NB4 (cell line): Measurements from ENCODE around the gene SH3PXD2A.

ENCODE experiments used
- CTCF ChIP-seq: IDR thresholded peaks from one replicate; pipeline ENCODE4 v1.5.1; 2012; ENCODE audit warnings: low read depth, low read length
- MAX ChIP-seq: IDR thresholded peaks from 2 replicates; pipeline ENCODE4 v1.6.1; 2011; ENCODE audit warnings: low read depth, low read length
- POLR2A ChIP-seq: IDR thresholded peaks from 2 replicates; pipeline ENCODE4 v1.6.1; 2011; ENCODE audit warnings: mild to moderate bottlenecking; ENCODE audit not compliant: insufficient read length; ENCODE audit errors: extremely low read depth

- TF ChIP-seq POLR2A = no peak
- TF ChIP-seq CTCF = no peak
- no peak for TF ChIP-seq MAX
Measured at GRCh38 chr10:103795634-103796270, 59.6 kb downstream of the SH3PXD2A start.
